Activated T-cell treated with anti-CD3 and anti-CD28 coated beads for 4 hours (primary cell): ENCODE results near the gene RADIL.
"Not testable (repeated sequence)": the region's sequence is repeated elsewhere in the genome, so short reads cannot be mapped to it uniquely, and the experiment has no call there.

Experiments used
- DNase-seq: peaks from one replicate; pipeline ENCODE4 v3.0.0-alpha.2; 2020

RADIL gene, protein sequence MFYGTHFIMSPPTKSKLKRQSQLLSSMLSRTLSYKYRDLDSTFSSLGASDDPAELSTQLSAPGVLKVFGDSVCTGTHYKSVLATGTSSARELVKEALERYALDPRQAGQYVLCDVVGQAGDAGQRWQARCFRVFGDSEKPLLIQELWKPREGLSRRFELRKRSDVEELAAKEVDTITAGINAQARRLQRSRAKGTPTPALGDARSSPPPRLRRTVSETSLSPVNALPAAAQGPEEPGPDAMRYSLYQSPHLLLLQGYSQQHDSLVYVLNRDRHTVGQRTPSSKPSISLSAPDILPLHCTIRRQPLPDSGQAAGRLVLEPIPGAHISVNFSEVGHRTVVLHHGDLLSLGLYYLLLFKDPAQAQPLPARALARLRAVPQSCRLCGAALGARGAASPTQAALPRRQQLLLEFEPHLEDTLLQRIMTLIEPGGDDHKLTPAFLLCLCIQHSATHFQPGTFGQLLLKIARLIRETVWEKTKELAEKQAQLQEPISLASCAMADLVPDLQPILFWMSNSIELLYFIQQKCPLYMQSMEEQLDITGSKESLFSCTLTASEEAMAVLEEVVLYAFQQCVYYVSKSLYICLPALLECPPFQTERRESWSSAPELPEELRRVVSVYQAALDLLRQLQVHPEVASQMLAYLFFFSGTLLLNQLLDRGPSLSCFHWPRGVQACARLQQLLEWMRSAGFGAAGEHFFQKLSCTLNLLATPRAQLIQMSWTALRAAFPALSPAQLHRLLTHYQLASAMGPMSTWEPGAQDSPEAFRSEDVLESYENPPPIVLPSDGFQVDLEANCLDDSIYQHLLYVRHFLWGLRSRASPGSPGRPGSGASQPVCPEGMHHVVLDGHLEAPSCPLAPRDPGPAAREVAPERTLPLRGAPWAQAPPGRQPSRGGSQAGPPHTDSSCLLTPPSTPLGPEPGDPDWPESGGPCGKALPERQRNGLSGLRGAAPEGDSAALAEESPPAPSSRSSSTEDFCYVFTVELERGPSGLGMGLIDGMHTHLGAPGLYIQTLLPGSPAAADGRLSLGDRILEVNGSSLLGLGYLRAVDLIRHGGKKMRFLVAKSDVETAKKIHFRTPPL

GRCh38 chr7:4883372-4884144 is at the start of gene RADIL:
TSS of gene RADIL (minus strand) at chr7:4883716. CDS start at chr7:4878139, 5,577 bp downstream.
- peak; percentile 77 for DNase-seq

DNA sequence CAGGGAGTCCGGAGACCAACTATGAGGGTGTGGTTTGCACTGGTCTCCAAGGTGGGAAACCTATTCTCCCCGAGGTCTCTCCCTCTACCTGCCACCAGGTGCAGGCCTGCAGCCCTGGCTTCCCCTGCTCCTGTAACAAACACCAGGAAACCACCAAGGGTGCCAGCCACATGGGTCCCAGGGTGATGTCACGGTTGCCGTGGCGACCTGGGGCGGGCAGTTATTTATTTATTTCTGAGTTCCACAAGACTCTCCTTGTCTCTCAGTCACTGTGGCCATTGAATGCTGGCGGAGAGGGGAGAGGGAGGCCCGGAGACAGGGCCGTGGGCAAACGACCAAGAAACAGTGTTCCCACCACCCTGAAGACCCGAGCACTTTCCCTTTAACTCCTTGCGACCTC is 48.4 kb upstream of the RADIL start:
- no peak for DNase-seq

GRCh38 chr7:4929005-4929404 is 45.5 kb upstream of the RADIL start:
- DNase-seq, result no peak

- no peak for DNase-seq
These were observed 44.9 kb upstream of the RADIL start for GRCh38 chr7:4928445-4928844.

- no peak for DNase-seq
These were observed 36.7 kb upstream of the RADIL start for GRCh38 chr7:4919969-4920766.

DNA sequence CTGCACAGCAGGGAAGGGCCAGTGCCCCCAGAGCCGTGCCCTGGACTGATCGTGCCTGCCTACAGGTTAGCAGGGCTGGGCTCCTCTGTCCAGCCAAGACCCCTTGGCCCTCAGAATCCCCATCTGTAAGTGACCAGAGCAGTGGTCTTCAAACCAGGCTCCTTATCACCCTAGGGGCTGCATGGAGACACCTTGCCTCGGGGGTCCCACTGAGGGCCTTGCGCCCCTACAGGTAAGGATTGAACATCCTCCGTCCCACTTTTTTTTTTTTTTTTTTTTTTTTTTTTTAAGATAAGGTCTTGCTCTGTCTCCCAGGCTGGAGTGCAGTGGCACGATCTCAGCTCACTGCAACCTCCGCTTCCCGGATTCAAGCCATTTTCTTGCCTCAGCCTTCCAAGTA is 32.6 kb upstream of the RADIL start:
- no peak for DNase-seq

GRCh38 chr7:4911111-4911828 is 27.8 kb upstream of the RADIL start:
- DNase-seq, result no peak

DNA sequence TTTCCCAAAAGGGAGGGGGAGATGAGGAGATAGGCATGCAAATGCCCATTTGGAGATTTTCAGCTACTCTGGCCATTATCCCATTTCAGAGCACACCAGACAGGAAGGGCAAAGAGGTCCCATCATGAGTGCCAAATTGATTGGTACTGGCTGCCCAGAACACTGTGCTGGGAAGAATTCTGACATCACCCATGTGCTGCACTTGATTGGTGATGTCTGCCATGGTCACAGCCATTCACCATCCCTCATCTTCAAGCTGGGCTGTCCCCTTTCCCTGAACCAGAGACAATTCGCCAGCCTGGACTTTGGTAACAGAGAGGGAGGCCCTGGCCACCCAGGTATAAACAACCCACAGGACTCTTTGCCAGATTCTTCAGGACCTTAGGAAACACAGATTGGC is 23.2 kb upstream of the RADIL start:
- no peak for DNase-seq

- no peak for DNase-seq
These were observed 21.7 kb upstream of the RADIL start for GRCh38 chr7:4905171-4905570.

- DNase-seq, result no peak
These were observed 20.8 kb upstream of the RADIL start for GRCh38 chr7:4904346-4904745.

DNA sequence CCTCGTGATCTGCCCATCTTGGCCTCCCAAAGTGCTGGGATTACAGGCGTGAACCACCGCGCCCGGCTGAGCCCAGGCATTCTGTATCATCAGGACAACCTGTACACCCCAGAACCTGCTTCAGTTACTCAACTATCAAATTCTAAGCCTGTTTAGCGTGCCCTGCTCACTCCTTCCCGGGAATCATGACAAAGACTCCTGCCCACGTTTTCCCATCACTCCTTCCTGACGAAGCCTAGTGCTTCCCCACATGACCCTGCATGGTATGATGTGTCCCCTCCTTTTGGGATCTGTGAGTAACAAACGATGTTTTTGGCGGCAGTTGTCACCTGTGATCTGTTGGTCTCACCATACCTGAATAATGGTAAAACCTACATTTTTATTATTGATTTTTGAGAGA is 12.2 kb upstream of the RADIL start:
- no peak for DNase-seq

- DNase-seq, result no peak
These were observed 11.0 kb upstream of the RADIL start for GRCh38 chr7:4894482-4894881.

DNA sequence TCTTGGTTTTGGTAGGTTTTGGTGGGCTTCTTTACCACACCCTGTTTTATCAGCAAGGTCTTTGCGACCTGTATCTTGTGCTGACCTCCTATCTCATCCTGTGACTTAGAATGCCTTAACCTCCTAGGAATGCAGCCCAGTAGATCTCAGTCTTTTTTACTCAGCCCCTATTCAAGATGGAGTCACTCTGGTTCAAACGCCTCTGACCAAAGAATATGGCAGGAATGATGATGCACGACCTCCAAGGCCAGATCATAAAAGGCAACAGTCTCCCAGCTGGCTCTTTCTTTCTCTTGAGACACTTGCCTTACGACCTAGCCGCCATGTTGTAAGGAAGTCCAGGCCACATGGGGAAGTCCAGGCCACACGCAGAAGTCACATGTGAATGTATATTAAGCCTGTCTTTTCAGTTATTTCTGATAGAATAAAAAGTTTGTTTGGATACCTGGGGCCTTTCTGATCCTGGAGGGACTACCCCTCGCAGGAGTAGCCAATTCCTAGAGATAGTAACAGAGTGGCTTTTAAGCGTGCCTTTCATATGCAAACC is 10.5 kb upstream of the RADIL start:
- no peak for DNase-seq

DNA sequence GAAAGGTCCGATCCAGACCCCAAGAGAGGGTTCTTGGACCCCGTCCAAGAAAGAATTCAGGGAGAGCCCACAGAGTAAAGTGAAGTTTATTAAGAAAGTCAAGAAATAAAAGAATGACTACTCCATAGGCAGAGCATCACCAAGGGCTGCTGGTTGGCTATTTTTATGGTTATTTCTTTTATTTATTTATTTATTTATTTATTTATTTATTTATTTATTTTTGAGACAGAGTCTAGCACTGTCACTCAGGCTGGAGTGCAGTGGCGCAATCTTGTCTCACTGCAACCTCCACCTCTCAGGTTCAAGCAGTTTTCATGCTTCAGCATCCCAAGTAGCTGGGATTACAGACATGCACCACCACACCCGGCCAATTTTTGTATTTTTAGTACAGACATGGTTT is 9.7 kb upstream of the RADIL start:
- DNase-seq, result not testable (repeated sequence)

- not testable (repeated sequence) for DNase-seq
These were observed 8.0 kb upstream of the RADIL start for GRCh38 chr7:4891522-4891921.

- DNase-seq, result no peak
These were observed 6.2 kb upstream of the RADIL start for GRCh38 chr7:4889682-4890081.

DNA sequence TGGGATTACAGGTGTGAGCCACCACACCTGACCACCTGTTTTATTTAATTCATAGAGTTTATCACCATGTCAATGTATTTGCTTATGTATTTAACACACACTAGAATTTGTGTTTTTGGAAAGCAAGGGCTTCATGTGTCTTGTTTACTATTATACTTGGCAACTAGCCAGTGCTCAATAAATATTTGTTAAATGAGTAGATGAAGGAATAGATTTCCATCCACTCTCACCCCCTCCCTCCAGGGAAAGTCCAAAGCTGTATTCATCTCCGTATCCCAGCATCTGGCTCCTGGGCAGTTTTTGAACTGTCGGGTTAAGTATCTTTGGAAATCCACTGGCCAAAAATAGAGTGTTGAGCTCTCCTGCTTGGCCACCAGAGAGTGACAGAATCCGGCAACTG is 4.6 kb upstream of the RADIL start:
- DNase-seq, result no peak

DNA sequence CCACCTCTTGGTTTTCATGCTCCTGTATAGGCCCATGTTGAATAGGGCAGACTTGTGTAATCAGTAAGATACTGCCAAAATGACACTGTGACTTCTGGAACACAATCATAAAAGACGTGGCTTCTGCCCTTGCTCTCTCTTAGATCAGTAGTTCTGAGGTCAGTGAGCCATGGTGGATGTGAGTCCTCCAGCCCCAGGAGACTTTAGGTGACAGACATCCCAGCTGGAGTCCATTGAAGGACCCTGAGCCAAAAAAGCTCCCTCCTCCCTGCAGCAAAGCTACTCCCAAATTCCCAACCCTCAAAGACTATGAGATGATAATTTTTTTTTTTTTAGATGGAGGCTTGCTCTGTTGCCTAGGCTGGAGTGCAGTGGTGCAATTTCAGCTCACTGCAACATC is 3.2 kb upstream of the RADIL start:
- no peak for DNase-seq

DNA sequence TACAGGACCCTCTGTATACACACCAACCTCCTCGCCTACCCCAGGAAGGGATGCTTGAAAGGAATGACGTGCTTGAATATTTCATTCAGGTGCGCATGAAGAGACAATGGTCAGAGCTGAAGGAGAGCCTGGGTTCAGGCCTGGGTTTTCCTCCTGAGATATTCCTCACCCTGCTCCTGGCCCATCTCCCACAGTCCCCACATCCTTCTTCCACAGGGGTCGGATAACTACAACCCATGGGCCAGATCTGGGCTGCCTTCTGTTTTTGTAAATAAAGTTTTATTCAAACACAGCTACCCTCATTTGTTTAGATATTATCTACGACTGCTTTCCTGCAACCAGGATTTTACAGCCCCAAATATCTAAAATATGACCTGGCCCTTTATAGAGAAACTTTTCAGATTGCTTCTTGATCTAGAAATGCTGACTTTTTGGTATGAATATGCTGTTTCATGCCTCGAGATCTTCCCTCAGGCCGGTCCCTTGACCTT is 1.8 kb upstream of the RADIL start:
- no peak for DNase-seq

DNA sequence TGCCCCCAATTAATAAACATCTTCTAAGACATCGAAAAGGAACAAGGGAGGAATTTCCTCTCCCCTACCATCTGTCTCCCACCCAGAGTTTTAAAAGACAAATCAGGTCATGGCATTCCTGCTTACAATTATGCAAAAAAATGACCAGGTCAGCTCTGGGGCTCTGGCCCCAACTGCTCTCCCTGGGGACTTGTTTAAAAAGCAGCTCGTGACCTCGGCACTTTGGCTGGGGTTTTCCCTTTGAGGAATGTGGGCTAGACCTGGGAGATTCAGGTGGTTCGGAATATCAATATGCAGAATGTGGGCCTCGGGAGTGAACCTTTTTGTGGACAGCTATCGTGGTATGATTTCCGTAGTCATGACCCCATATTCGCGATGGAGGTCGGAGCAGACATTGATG is 648 bp upstream of the RADIL start:
- DNase-seq, result no peak

DNA sequence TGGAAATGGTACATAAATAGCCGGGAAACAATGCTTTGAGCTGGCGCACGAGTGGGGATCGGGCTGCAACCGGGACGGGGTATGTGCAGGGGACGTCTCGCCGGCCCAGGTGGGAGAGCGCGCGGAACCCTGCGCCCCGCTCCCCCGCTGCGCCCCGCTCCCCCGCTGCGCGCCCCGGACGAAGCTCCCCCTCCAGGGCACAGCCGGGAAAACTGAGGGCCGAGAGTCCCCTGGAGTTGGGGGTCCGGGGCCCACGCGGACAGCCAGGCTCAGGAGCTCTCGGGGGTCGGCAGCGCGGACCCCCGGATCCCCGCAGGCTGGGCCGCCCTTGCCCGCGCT is 514 bp downstream of the RADIL start:
- DNase-seq, result no peak
